Measurements from ENCODE around the gene APEH. TPM values are rescaled to one million over a fixed set of nuclear protein-coding genes. Genes with fewer than 3 reads are reported as not detected.
"Not testable (repeated sequence)": the region's sequence is repeated elsewhere in the genome, so short reads cannot be mapped to it uniquely, and the experiment has no call there.

The APEH gene
- total and polyA plus RNA-seq, 12 donors, result 18.2 to 140 (median 108) TPM

DNA sequence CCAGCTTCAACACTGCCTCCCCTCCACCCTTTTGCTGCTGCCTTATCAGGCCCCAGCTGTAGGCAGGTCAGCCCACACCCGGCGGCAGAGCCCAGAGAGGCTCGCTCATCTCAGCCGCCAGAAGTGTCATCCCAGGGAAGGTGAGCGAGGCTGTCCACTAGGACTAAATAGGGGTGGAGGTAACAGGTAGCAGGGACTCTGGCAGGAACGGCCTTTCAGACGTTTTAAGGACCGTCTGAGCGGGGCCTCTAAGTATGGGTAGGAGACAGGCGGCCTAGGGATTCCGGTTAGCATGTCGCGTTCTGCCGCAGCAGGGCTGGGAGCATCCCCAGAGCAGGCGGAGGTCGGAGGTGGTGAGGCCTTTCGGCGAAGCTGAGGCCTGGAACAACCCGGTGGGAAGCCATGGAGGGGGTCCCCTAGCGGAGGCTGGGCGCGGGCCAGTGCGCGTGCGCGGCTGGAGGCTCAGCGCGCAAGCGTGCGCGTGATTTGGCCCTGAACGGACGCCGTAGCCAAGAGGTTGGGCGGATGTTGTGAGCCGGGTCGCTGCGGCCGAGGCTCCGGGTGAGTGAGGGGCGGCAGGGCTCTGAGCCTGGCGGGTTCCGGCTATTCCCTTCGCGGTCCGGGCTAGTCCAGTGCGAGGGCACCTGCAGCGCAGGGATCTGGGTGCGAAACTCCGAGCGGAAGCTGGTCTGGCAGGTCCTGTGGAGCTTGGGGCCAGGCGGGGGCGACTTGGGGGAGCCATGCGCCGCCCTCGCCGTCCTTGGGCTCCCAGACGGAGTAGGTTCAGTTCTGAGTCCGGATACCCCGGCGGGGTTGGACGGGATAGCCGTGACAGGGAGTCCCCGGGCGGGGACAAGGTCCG, 15.1 kb downstream of the APEH start, which contains the start of the genes MST1 and RNF123:
MST1 (minus strand) TSS at position 429 of the 862 bp plus-strand sequence. CDS start 783 bp downstream, outside the sequence.
RNF123 (plus strand) TSS at position 512 of the 862 bp plus-strand sequence. CDS start 1,609 bp downstream, outside the sequence.
- intact Hi-C loops (cut with DNase I), result no loop called here
- 3% methylated on average over 63 to 64 of the region's 66 CpGs for WGBS, 2 donors
- ATAC-seq (peak; percentile 76 to 92 (median 88)), DNase-seq (peak; percentile 93 to 94)
- Histone ChIP-seq H3K4me1 (peaks cover 4 to 48% (median 32%) of the 10 kb centered on the region in 9 donors), H3K27ac (peak within 1 kb of the TSS; percentile 11 to 92 (median 87)), H3K9me3 (no peaks in the 10 kb centered on the region), H3K36me3 (peaks cover 0 to 9% (median 0%) of the 10 kb centered on the region in 9 donors), H3K4me3 (peak within 1 kb of the TSS; percentile 63 to 100 (median 97)), H3K27me3 (peaks cover 0 to 14% (median 0%) of the 10 kb centered on the region in 7 donors)
- peak in 7 of 9 donors; percentile 24 to 62 (median 49) for TF ChIP-seq CTCF (IDR thresholded peaks at IDR 0.05)

- H3K36me3 ChIP-seq; H3K9me3 ChIP-seq; DNase-seq; ATAC-seq; intact Hi-C loops (cut with DNase I): not testable (repeated sequence)
- H3K4me1 ChIP-seq, result peaks cover 4 to 53% (median 33%) of the 10 kb centered on the region in 9 donors
- WGBS, 2 donors, result 7 to 8% methylated on average over 16 of the region's 16 CpGs
- peak overlapping the region; percentile 11 to 92 (median 87) for H3K27ac ChIP-seq
- peaks cover 0 to 14% (median 0%) of the 10 kb centered on the region in 7 donors for H3K27me3 ChIP-seq
- peak overlapping the region; percentile 63 to 100 (median 97) for H3K4me3 ChIP-seq
Observed at GRCh38 chr3:49689908-49690624, 15.9 kb downstream of the APEH start.

GRCh38 chr3:49690856-49691255, 16.7 kb downstream of the APEH start:
- H3K9me3 ChIP-seq; intact Hi-C loops (cut with DNase I); H3K27ac ChIP-seq; DNase-seq; H3K36me3 ChIP-seq; ATAC-seq: not testable (repeated sequence)
- Histone ChIP-seq H3K27me3 (peaks cover 0 to 13% (median 0%) of the 10 kb centered on the region in 7 donors), H3K4me1 (peaks cover 4 to 60% (median 34%) of the 10 kb centered on the region in 9 donors), H3K4me3 (peak overlapping the region in 4 of 10 donors; percentile 92 to 100 (median 98))
- WGBS, 2 donors, result 93 to 96% methylated on average over 3 of the region's 3 CpGs

DNA sequence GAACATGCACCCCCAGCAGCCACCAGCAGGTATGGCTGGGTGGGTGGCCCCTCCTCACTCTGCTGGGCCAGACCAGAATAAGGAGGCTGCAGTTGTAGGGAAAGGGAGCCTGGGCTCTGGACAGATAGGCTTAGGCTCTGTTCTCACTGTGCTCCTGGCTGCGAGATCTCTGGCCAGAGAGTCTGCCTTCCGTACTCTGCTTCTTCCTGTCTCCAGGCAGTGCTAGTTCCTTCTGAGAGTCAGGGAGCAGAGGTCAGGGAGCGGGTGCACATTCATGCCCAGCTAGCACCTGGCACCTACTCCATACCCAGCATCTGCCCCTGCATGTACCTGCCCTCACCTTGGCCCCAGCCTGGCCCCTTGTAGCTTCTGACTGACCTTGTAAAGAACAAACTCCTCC, 17.3 kb downstream of the APEH start:
- ATAC-seq; H3K4me3 ChIP-seq; H3K27me3 ChIP-seq; H3K9me3 ChIP-seq; DNase-seq; H3K27ac ChIP-seq; intact Hi-C loops (cut with DNase I); H3K36me3 ChIP-seq: not testable (repeated sequence)
- peaks cover 4 to 64% (median 34%) of the 10 kb centered on the region in 9 donors for H3K4me1 ChIP-seq
- WGBS, 2 donors, result 82 to 83% methylated on average over 3 of the region's 3 CpGs

DNA sequence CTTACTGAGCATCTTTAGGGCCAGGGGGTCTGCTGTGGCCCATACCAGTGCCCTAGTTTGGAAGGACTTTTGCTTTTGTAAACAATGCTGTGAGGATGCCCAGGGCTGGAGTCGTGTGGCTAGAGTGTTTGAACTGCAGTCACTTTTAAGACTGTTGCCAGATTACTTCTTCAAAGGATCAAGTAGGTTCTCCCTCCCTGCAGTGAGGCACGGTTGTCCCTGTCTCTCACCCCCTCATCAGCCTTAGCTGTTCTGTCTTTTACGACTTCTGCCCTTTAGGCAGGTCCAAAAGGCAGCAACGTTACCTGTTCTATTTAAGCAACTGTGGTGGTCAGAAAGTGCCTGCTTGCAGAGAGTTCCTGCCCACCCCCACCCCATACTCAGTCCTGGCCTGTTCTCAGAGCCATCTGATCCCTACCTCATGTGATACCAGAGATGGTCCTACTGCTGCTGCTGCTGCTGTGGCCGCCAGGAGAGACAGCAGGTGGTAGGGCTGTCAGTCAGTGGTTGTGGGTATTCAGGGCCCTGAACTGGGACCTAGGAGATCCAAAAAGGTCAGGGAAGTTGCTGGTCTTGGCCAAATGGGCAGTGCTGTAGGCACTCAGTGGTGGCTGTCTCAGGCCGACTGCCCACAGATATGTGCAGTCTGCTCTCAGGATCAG, 20.4 kb downstream of the APEH start:
- intact Hi-C loops (cut with DNase I); DNase-seq; H3K4me3 ChIP-seq; H3K9me3 ChIP-seq; H3K27me3 ChIP-seq; ATAC-seq: not testable (repeated sequence)
- H3K36me3 ChIP-seq, result peaks cover 0 to 28% (median 0%) of the 10 kb centered on the region in 9 donors
- H3K4me1 ChIP-seq, result peaks cover 0 to 59% (median 22%) of the 10 kb centered on the region in 9 donors
- WGBS, 2 donors, result 59 to 64% methylated on average over 6 of the region's 6 CpGs
- H3K27ac ChIP-seq, result peak overlapping the region in 4 of 10 donors; percentile 36 to 60 (median 51)

DNA sequence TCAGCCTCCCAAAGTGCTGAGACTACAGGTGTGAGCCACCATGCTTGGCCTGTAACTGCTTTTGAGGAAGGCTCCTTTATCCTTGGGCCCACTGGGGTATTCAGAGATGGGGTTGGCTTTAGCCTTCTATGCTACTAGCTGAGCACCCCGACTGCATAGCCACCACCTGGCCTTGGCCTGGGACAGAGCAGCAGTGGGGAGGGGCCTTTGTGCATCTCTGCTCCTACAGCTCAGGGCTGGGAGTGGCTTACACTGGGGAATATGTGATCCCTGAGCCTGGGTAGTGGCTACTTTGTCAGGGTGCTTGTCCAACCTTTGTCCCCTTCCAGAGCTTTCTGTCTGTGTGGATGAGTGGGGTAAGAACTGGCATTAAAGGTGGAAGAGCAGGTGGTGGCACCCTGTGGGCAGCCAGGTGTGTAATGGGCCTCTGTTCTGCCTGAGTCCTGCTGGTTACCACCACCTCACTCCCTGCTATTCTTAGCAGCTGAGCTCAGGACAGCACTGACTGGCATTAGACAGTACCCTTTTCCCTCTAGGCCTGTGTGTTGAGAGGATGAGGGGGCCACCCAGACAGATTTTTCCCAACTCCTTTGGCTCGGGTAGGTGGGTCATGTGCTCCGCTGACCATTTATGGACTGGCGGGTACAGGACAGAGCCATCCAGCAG, 21.3 kb downstream of the APEH start:
- H3K9me3 ChIP-seq; DNase-seq; H3K27me3 ChIP-seq; intact Hi-C loops (cut with DNase I); H3K4me3 ChIP-seq: not testable (repeated sequence)
- Histone ChIP-seq H3K27ac (peak overlapping the region in 4 of 10 donors; percentile 48 to 60 (median 52)), H3K4me1 (peaks cover 0 to 59% (median 15%) of the 10 kb centered on the region in 9 donors), H3K36me3 (peaks cover 0 to 38% (median 6%) of the 10 kb centered on the region in 9 donors)
- WGBS, 2 donors, result 61 to 64% methylated on average over 4 of the region's 4 CpGs
- ATAC-seq, result peak; percentile 53 to 86 (median 74)
